CD14-positive monocyte (primary cell): ENCODE data around the gene BSND. TPM values are rescaled to one million over a fixed set of nuclear protein-coding genes. Genes with fewer than 3 reads are reported as not detected.

Experiments used
- DNase-seq, 3 donors: peaks; one replicate each; pipeline ENCODE4 v3.0.0-alpha.2; 2011 to 2022
- H2AFZ ChIP-seq: 2 replicates; pipeline ENCODE4 v1.6.0; 2012; ENCODE audit warnings: mild to moderate bottlenecking, low read depth, low read length, inconsistent platforms; ENCODE audit not compliant: insufficient read depth, poor library complexity, severe bottlenecking
- H3K27ac ChIP-seq, 2 donors: 1 replicate in 1 of 2; 2 replicates in 1 of 2; pipeline ENCODE4 v1.5.1; 2012 to 2013; ENCODE audit warnings: low read length in 2 of 2, control low read depth in 1 of 2, inconsistent platforms in 1 of 2, low read depth in 1 of 2, mild to moderate bottlenecking in 1 of 2
- H3K27me3 ChIP-seq, 2 donors: one replicate each; pipeline versions ENCODE4 v1.6.0 to v1.6.1; 2011 to 2013; ENCODE audit warnings: low read length in 2 of 2; ENCODE audit not compliant: control insufficient read depth in 2 of 2, insufficient read depth in 2 of 2
- H3K36me3 ChIP-seq, 2 donors: replicated peaks in 1 of 2; 1 replicate in 1 of 2; 2 replicates in 1 of 2; pipeline versions ENCODE4 v1.5.1 to v1.6.1; 2012 to 2013; ENCODE audit warnings: low read length in 2 of 2, control low read depth in 1 of 2, inconsistent platforms in 1 of 2, mild to moderate bottlenecking in 1 of 2; ENCODE audit not compliant: insufficient read depth in 2 of 2, control insufficient read depth in 1 of 2
- H3K4me1 ChIP-seq, 2 donors: 1 replicate in 1 of 2; 2 replicates in 1 of 2; pipeline versions ENCODE4 v1.5.1 to v1.6.1; 2012 to 2013; ENCODE audit warnings: low read length in 2 of 2, control low read depth in 1 of 2, inconsistent platforms in 1 of 2, mild to moderate bottlenecking in 1 of 2, moderate library complexity in 1 of 2; ENCODE audit not compliant: insufficient read depth in 2 of 2, control insufficient read depth in 1 of 2
- H3K4me2 ChIP-seq: replicated peaks from 2 replicates; pipeline ENCODE3; 2012; ENCODE audit warnings: low read length, moderate library complexity, mild to moderate bottlenecking; ENCODE audit not compliant: poor library complexity, severe bottlenecking; ENCODE audit errors: extremely low read depth
- H3K4me3 ChIP-seq, 3 experiments: fragments of 200-600 bp in 1 of 3; sonication (generic) in 1 of 3; replicated peaks in 1 of 3; 1 replicate in 2 of 3; 2 replicates in 1 of 3; pipeline ENCODE4 v1.5.1; 2011 to 2013; ENCODE audit warnings: low read length in 3 of 3, mild to moderate bottlenecking in 3 of 3, control low read depth in 2 of 3, low read depth in 2 of 3, inconsistent platforms in 1 of 3, moderate library complexity in 1 of 3
- H3K79me2 ChIP-seq: 2 replicates; pipeline ENCODE4 v1.6.0; 2012; ENCODE audit warnings: mild to moderate bottlenecking, control low read depth, inconsistent platforms, low read length, moderate library complexity; ENCODE audit not compliant: insufficient read depth
- H3K9ac ChIP-seq: 2 replicates; pipeline ENCODE4 v1.6.0; 2017; ENCODE audit warnings: low read length, mild to moderate bottlenecking; ENCODE audit not compliant: insufficient read depth, poor library complexity, severe bottlenecking
- H3K9me3 ChIP-seq, 2 donors: replicated peaks in 1 of 2; 1 replicate in 1 of 2; 2 replicates in 1 of 2; pipeline versions ENCODE4 v1.5.1 to v1.6.1; 2012 to 2013; ENCODE audit warnings: low read length in 2 of 2, control low read depth in 1 of 2; ENCODE audit not compliant: control insufficient read depth in 1 of 2, insufficient read depth in 1 of 2
- H4K20me1 ChIP-seq: 2 replicates; pipeline ENCODE4 v1.6.0; 2012; ENCODE audit warnings: mild to moderate bottlenecking, low read length, control low read depth, moderate library complexity; ENCODE audit not compliant: insufficient read depth
- H3K27ac Mint-ChIP-seq, 7 donors: one replicate each; pipeline ENCODE4 v1.8.0; 2020; ENCODE audit warnings: mild to moderate bottlenecking in 7 of 7, mixed read lengths in 7 of 7, moderate library complexity in 6 of 7, inconsistent platforms in 2 of 7
- H3K27me3 Mint-ChIP-seq, 3 donors: one replicate each; pipeline ENCODE4 v1.8.0; 2021 to 2022; ENCODE audit warnings: low read depth in 3 of 3, mild to moderate bottlenecking in 3 of 3, mixed read lengths in 3 of 3, moderate library complexity in 3 of 3, inconsistent platforms in 1 of 3
- H3K36me3 Mint-ChIP-seq, 2 donors: one replicate each; pipeline ENCODE4 v1.8.0; 2020; ENCODE audit warnings: mixed read lengths in 2 of 2, inconsistent platforms in 1 of 2, mild to moderate bottlenecking in 1 of 2
- H3K4me1 Mint-ChIP-seq: one replicate; pipeline ENCODE4 v1.8.0; 2020; ENCODE audit warnings: mild to moderate bottlenecking, mixed read lengths
- H3K4me3 Mint-ChIP-seq, 2 donors: one replicate each; pipeline ENCODE4 v1.8.0; 2020; ENCODE audit warnings: mild to moderate bottlenecking in 2 of 2, mixed read lengths in 2 of 2, moderate library complexity in 1 of 2
- H3K9me3 Mint-ChIP-seq, 7 donors: one replicate each; pipeline ENCODE4 v1.8.0; 2020 to 2022; ENCODE audit warnings: mixed read lengths in 7 of 7, mild to moderate bottlenecking in 6 of 7, moderate library complexity in 6 of 7, inconsistent platforms in 2 of 7
- WGBS: methylation state at CpG from one replicate; pipeline ENCODE4 v1.1.5; 2013; ENCODE audit warnings: missing lambda C conversion rate; ENCODE audit not compliant: insufficient coverage; 5-methylcytosine and 5-hydroxymethylcytosine counted together
- intact Hi-C, 2 donors: fragments of 100-400 bp; cut with micrococcal nuclease; formaldehyde crosslinking; loops; one replicate each; pipeline versions ENCODE4 v1.15.0 to v1.15.1; 2023
- polyA plus RNA-seq, 3 donors: library from polyadenylated mRNA; depleted of rRNA in 1 of 3; unstranded in 2 of 3; stranded (reverse) in 1 of 3; fragments of 300-500 nt in 2 of 3; fragments of >200 nt in 1 of 3; fragmentation: Illumina TruSeq in 2 of 3; gene quantifications; 1 replicate in 2 of 3; 2 replicates in 1 of 3; pipeline ENCODE4 v1.2.3, GENCODE V29; 2012 to 2021
- TF ChIP-seq, protein P1 (sequence below): fragments of 200-600 bp; IDR thresholded peaks from one replicate; pipeline ENCODE4 v1.8.0; 2022; ENCODE audit warnings: antibody characterized with exemption, mild to moderate bottlenecking

Gene BSND
- polyA plus RNA-seq, 3 donors: not detected

- H3K27ac Mint-ChIP-seq: peak overlapping the region in 2 of 7 donors; percentile 22 to 70
- DNase-seq: no peak
These were observed 11.6 kb downstream of the BSND start for GRCh38 chr1:55010194-55010886.

GRCh38 chr1:55010887-55011217, 12.1 kb downstream of the BSND start:
- peaks cover 6 to 15% (median 12%) of the 10 kb centered on the region in 3 donors for H3K27me3 Mint-ChIP-seq
- no peak overlapping the region for H3K9ac ChIP-seq
- no peak overlapping the region for H3K27ac Mint-ChIP-seq
- H3K79me2 ChIP-seq: no peaks in the 10 kb centered on the region
- H2AFZ ChIP-seq: no peak overlapping the region
- peaks cover 0 to 9% (median 3%) of the 10 kb centered on the region in 7 donors for H3K9me3 Mint-ChIP-seq
- H3K27me3 ChIP-seq: no peaks in the 10 kb centered on the region
- H3K4me1 ChIP-seq: no peaks in the 10 kb centered on the region
- H3K4me3 Mint-ChIP-seq: no peak overlapping the region
- H3K4me2 ChIP-seq: no peak overlapping the region
- no peak overlapping the region for H3K4me3 ChIP-seq
- no peak for DNase-seq
- no peaks in the 10 kb centered on the region for H3K4me1 Mint-ChIP-seq
- H3K36me3 ChIP-seq: no peaks in the 10 kb centered on the region
- H3K27ac ChIP-seq: no peak overlapping the region
- intact Hi-C loops: no loop called here
- no peaks in the 10 kb centered on the region for H3K36me3 Mint-ChIP-seq
- TF ChIP-seq, protein P1, sequence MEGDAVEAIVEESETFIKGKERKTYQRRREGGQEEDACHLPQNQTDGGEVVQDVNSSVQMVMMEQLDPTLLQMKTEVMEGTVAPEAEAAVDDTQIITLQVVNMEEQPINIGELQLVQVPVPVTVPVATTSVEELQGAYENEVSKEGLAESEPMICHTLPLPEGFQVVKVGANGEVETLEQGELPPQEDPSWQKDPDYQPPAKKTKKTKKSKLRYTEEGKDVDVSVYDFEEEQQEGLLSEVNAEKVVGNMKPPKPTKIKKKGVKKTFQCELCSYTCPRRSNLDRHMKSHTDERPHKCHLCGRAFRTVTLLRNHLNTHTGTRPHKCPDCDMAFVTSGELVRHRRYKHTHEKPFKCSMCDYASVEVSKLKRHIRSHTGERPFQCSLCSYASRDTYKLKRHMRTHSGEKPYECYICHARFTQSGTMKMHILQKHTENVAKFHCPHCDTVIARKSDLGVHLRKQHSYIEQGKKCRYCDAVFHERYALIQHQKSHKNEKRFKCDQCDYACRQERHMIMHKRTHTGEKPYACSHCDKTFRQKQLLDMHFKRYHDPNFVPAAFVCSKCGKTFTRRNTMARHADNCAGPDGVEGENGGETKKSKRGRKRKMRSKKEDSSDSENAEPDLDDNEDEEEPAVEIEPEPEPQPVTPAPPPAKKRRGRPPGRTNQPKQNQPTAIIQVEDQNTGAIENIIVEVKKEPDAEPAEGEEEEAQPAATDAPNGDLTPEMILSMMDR: no peak
- H3K9me3 ChIP-seq: no peaks in the 10 kb centered on the region
- 100% methylated on average over 3 of the region's 7 CpGs for WGBS
- H4K20me1 ChIP-seq: no peaks in the 10 kb centered on the region

More at GRCh38 chr1:55010194-55010886, 11.6 kb downstream of the BSND start:
- Histone ChIP-seq H3K4me2 (no peak overlapping the region), H3K9me3 (no peaks in the 10 kb centered on the region), H3K4me1 (no peaks in the 10 kb centered on the region), H3K27ac (no peak overlapping the region), H3K27me3 (no peaks in the 10 kb centered on the region), H3K9ac (no peak overlapping the region), H4K20me1 (no peaks in the 10 kb centered on the region), H3K79me2 (no peaks in the 10 kb centered on the region), H2AFZ (no peak overlapping the region), H3K36me3 (no peaks in the 10 kb centered on the region), H3K4me3 (no peak overlapping the region)
- no peak overlapping the region for H3K4me3 Mint-ChIP-seq
- intact Hi-C loops: no loop called here
- H3K4me1 Mint-ChIP-seq: no peaks in the 10 kb centered on the region
- peaks cover 0 to 9% (median 3%) of the 10 kb centered on the region in 7 donors for H3K9me3 Mint-ChIP-seq
- WGBS: 77% methylated on average over 5 of the region's 9 CpGs
- H3K27me3 Mint-ChIP-seq: peaks cover 6 to 13% (median 10%) of the 10 kb centered on the region in 3 donors
- H3K36me3 Mint-ChIP-seq: no peaks in the 10 kb centered on the region
- TF ChIP-seq, protein P1: no peak
